Esophagus squamous epithelium (tissue), 4 donors: ENCODE measurements around the gene WDR46.

Experiments
- POLR2A ChIP-seq, 4 donors: fragments of 450-650 bp; IDR thresholded peaks; one replicate each; pipeline ENCODE4 v1.6.1; 2017; ENCODE audit warnings: antibody characterized with exemption in 4 of 4, mild to moderate bottlenecking in 4 of 4, moderate library complexity in 3 of 4
- TF ChIP-seq, protein P1 (sequence below), 6 experiments: fragments of 450-650 bp in 4 of 6; fragments of 200-600 bp in 2 of 6; sonication (generic) in 2 of 6; IDR thresholded peaks; one replicate each; pipeline ENCODE4 v1.5.1; 2016 to 2019; ENCODE audit warnings: antibody characterized with exemption in 6 of 6, mild to moderate bottlenecking in 4 of 6, moderate library complexity in 4 of 6

GRCh38 chr6:33329058-33329457 is 40.0 kb upstream of the WDR46 start:
- TF ChIP-seq, protein P1, sequence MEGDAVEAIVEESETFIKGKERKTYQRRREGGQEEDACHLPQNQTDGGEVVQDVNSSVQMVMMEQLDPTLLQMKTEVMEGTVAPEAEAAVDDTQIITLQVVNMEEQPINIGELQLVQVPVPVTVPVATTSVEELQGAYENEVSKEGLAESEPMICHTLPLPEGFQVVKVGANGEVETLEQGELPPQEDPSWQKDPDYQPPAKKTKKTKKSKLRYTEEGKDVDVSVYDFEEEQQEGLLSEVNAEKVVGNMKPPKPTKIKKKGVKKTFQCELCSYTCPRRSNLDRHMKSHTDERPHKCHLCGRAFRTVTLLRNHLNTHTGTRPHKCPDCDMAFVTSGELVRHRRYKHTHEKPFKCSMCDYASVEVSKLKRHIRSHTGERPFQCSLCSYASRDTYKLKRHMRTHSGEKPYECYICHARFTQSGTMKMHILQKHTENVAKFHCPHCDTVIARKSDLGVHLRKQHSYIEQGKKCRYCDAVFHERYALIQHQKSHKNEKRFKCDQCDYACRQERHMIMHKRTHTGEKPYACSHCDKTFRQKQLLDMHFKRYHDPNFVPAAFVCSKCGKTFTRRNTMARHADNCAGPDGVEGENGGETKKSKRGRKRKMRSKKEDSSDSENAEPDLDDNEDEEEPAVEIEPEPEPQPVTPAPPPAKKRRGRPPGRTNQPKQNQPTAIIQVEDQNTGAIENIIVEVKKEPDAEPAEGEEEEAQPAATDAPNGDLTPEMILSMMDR (IDR thresholded peaks at IDR 0.05) = no peak
- no peak for TF ChIP-seq POLR2A (IDR thresholded peaks at IDR 0.05)
